ENCODE data around the gene BORCS5.

GRCh38 chr12:12336049-12336411, 20.8 kb upstream of the BORCS5 start:
- TF ChIP-seq, protein P1, sequence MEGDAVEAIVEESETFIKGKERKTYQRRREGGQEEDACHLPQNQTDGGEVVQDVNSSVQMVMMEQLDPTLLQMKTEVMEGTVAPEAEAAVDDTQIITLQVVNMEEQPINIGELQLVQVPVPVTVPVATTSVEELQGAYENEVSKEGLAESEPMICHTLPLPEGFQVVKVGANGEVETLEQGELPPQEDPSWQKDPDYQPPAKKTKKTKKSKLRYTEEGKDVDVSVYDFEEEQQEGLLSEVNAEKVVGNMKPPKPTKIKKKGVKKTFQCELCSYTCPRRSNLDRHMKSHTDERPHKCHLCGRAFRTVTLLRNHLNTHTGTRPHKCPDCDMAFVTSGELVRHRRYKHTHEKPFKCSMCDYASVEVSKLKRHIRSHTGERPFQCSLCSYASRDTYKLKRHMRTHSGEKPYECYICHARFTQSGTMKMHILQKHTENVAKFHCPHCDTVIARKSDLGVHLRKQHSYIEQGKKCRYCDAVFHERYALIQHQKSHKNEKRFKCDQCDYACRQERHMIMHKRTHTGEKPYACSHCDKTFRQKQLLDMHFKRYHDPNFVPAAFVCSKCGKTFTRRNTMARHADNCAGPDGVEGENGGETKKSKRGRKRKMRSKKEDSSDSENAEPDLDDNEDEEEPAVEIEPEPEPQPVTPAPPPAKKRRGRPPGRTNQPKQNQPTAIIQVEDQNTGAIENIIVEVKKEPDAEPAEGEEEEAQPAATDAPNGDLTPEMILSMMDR (IDR thresholded peaks at IDR 0.05): no peak
- TF ChIP-seq POLR2A (IDR thresholded peaks at IDR 0.05): no peak

Measured in thyroid gland (tissue), 4 donors.